ENCODE measurements around the gene CYP2S1.

Gene CYP2S1

DNA sequence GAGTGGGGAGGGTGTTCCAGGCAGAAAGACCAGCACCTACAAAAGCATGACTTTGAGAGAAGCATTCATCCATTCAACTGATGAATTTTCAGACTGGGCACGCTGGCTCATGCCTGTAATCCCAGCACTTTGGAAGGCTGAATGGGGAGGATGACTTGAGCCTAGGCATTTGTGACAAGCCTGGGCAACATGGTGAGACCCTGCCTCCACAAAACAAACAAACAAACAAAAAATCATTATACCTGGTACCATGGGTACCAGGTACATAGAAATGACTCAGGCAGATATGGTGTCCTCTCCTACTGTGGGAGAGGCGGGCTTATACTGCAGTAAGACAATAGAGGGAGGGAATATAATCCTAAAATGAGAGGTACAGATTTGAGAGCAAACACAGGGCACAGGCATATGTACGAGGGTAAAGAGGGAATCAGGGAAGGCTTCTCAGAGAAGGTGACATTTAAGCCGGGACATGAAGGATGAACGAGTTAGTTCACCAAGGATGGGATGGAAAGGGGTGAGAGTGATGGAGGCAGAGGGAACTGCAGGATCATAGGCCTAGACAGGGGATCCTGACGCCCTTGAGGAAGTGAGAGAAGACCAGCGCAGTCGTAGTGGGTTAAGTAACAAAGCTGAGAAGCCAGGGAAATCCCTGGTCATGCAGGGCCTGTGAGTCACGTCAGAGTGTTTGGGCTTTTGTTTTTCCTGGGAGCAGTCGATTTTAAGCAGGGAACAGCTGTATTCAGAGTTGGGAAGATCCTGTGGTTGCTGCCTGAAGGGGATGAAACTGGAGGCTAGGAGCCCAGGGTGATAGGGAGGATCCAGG lies 2.9 kb downstream of the CYP2S1 start:
- DNase-seq = no peak

DNA sequence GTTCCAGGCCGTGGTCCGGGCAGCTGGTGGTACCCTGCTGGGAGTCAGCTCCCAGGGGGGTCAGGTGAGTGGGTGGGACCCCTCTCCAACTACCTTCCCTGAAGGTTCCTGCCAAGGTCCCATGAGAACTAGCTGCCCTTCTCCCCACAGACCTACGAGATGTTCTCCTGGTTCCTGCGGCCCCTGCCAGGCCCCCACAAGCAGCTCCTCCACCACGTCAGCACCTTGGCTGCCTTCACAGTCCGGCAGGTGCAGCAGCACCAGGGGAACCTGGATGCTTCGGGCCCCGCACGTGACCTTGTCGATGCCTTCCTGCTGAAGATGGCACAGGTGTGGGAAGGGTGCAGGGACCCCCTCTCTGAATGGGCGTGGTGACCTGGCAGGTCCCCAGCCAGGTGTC lies 5.5 kb downstream of the CYP2S1 start:
- DNase-seq = no peak

GRCh38 chr19:41203371-41203770 lies 10.4 kb downstream of the CYP2S1 start:
- DNase-seq = no peak

DNA sequence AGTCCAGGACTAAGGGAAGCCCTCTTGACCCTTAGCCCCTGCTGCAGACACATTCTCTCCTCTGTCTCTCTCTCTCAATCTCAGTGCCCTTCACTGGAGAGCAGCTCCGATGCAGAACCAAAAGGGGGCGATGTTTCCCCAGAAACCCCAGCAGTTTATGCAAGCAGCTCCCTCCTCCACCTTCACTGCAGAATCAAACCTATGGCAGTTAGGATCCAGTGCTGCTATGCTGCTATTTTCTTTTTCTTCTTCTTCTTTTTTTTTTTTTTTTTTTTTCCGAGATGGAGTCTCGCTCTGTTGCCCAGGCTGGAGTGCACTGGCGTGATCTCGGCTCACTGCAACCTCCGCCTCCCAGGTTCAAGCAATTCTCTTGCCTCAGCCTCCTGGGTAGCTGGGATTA lies 11.3 kb downstream of the CYP2S1 start:
- peak; percentile 55 for DNase-seq

DNA sequence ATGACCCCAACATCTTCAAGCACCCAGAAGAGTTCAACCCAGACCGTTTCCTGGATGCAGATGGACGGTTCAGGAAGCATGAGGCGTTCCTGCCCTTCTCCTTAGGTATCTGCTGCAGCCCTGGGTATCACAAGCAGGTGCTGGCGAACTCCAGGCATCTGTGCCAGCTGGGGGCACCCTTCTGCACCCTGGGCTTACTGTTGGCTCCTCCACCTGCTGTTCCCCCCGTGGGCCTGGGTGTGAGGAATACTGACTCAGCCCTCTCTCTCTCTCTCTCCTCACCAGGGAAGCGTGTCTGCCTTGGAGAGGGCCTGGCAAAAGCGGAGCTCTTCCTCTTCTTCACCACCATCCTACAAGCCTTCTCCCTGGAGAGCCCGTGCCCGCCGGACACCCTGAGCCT lies 13.0 kb downstream of the CYP2S1 start:
- DNase-seq = no peak

- no peak for DNase-seq
These were observed 13.4 kb downstream of the CYP2S1 start for GRCh38 chr19:41206456-41206855.

GRCh38 chr19:41206926-41207750 lies 14.1 kb downstream of the CYP2S1 start:
- no peak for DNase-seq

DNA sequence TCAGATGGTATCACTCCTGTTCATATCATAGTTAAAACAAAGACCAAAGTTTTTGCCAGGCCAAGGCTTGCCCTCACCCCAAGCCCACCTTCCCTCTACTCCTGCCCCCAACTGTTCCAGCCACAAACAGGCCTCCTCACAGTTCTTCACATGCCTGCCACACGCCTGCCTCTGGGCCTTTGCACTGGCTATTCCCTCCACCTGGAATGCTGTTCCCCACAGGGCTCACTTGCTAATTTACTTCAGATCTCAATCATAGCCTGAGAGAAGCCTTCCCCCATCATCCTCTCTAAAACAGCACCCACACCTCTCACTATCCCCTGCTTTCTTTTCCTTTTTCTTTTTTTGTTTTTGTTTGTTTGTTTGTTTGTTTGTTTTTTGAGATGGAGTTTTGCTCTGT lies 21.1 kb downstream of the CYP2S1 start:
- DNase-seq = no peak

DNA sequence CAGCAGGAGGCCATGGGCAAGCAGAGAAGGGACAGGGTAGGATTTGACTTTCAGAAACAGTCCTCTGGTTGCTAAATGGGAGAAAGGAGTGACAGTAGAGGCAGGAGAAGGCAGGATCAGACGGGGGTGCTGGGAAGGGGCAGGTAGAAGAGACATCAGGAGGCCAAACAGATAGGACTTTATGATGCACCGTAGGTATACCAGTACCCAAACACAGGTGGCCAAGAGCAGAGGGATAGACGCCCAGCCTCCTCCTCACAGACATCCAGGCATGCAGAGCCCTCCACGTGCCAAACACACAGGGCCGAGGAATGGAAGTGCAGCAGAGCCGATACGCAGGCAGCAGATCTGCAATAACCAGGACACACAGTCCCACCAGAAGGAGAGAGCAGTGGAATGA lies 24.7 kb downstream of the CYP2S1 start:
- DNase-seq = no peak

GRCh38 chr19:41218249-41218614 lies 25.2 kb downstream of the CYP2S1 start:
- no peak for DNase-seq

GRCh38 chr19:41218615-41219507 lies 25.8 kb downstream of the CYP2S1 start, which contains the start of gene AXL:
Gene AXL, plus strand, starts transcription at chr19:41219223. Its CDS starts 170 bp downstream, at chr19:41219393.
- no peak for DNase-seq

DNA sequence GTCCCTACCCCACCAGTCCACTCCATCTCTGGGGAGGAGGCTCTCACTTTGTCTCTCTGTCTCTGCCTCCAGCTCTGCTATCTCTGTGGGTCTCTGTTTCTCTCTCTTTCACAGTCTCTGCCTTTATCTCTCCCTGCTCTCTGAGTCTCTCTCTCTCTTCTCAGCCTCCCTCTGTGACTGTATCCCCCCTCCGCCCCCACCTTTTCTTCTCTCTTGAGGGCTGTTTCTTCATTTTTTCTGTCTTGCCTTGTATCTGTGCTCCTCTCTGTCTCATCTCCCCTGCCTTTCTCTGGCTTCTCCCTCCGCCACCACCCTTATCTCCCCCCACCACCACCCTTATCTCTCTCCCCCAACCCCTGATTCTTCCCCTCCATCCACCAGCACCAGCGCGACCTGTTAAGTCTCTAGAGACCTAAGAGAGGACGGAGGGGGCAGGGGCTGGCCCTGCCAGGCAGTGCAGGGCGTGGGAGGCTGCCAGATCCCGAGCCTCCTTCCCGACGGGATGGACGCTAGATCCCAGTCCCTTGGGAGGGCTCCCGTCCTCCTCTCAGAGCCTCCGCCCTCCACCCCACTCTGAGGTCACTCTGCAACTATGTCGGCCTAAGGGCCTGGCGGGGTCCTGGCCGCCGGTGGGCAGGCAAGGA lies 27.0 kb downstream of the CYP2S1 start:
- DNase-seq = no peak

- no peak for DNase-seq
These were observed 27.8 kb downstream of the CYP2S1 start for GRCh38 chr19:41220811-41221210.

- DNase-seq = no peak
These were observed 28.6 kb downstream of the CYP2S1 start for GRCh38 chr19:41221514-41222205.

DNA sequence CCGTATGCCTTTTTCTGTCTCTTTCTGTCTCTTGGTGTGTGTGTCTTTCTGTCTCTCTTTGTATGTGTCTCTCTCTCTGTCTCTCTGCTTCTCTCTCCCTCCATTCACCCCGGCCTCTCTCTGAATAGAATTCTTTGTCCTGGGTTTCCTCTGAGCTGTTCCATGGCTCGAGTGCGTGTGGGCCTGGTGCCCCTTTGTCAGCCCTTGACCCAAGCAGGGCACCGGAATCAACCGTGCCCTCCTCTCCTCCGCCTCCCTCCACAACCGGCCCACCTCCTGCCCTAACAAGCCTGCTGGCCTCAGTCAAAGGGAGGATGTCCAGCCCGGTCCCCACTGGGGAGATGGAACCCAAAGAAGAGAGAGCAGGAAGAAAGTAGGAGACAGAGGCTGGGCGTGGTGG lies 29.2 kb downstream of the CYP2S1 start:
- DNase-seq = no peak

DNA sequence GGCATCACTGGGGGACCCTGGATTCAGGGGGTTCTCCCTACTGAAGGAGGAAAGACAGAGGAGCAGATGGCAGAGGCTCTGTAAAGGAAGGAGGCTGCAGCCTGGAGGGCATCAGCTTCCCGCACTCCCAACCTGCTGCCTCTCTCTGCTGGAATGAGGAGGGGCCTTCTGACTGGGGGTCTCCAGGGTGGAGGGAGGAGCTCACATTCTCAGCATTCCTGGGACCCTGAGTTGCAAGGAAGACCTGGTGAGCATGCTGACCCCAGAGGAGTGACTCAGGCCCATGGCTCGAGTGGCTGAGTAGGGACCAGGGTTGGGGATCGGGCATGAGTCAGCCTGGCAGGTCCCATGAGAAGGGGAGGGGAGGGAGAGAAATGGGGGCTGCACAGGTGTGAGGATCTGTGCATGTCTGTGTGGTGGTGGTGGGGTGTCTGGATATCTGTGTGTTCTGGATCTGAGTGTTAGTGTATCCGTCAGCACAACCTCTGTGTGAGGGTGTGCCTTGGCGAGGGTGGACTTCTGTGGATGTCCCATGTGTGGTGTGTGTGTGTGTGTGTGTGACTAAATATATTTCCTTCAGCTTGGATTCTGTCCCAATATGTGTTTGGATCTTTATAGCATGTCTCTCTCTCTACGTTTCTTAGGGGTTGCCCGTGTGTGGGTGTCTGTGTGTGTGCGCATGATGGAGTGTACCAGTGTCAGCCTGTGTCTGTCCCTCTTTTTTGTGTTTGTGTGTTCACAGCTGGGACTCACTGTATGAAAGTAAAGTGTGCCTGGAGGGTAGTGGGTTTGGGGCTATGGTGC lies 30.6 kb downstream of the CYP2S1 start:
- no peak for DNase-seq

GRCh38 chr19:41224632-41225031 lies 31.6 kb downstream of the CYP2S1 start:
- no peak for DNase-seq

GRCh38 chr19:41225238-41226052 lies 32.4 kb downstream of the CYP2S1 start:
- no peak for DNase-seq

DNA sequence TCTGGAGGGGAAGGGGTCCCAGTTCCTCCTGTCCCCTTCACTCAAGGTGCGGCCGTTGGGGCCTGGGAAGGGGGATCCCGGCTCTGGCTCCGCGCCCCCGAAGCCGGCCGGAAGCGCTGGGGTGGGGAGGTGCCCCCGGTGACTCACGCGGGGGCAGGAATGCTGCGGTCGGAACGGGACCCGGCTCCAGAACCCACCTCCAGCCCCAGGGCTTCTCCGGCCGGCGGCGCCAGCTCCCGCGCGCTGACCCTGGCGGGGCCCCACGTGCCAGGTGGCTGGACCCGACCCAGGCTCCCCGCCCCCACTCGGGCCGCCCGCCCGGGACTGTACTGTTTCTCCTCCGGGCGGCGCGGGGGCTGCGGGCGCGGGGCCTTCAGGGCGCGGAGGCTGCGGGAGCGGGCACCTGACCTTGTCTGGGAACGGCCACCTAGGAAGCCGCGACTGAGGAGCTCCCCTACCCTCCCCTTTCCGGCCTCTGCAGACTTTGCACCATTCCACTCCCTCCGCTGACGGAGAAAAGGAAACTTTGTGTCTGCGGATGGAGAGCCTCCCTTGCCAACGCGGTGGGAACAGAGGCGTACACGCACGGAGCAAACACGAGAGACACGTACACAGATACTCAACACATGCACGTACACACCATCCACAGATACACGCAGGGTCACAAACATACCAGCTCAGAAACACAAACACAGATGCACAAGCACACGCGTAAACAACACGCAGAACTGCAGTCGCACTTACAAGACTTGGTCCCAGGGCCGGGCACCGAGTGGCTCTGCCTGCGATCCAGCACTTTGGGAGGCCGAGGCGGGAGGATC lies 33.2 kb downstream of the CYP2S1 start:
- no peak for DNase-seq

Data from NCI-H1436 (cell line).